ENCODE data around the gene TXLNB. TPM values are rescaled to one million over a fixed set of nuclear protein-coding genes. Genes with fewer than 3 reads are reported as not detected.

Gene TXLNB
- total and polyA plus RNA-seq, 7 experiments from 2014 or later: 0.12 to 1.1 (median 0.65) TPM

DNA sequence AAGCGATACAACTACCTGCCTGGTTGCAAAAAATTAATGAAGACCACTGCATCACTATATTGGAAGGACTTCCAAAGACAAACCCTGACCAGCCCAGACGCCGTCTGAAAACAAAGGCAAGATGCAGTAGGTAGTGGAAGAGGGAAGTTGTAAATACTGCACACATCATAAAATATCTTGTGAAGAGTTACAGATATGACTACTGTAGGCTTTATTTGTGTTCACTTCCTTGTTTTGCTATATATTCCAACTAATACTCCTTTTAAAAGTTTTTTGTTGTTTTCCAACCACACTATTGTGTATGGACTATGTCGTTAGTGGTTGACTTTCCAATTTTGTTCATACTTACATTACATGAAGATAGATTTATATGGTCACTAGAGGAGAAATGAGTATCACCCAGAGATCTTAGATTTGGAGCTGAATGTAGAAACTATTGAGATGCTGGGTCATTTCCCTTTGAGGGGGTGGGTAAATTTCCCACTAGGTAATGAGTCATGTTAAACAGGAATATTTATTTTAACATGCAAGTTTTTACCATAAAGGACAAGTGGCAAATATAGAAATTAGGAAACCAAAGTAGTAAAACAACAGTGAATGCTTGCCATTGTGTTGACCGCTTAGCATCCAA is 16.6 kb upstream of the TXLNB start:
- Mint-ChIP-seq H3K27me3 (no peaks in the 10 kb centered on the region), H3K4me1 (peaks cover 0 to 19% (median 16%) of the 10 kb centered on the region in 7 donors), H3K27ac (peak overlapping the region in 1 of 9 donors; percentile 4), H3K9me3 (peaks cover 0 to 4% (median 0%) of the 10 kb centered on the region in 11 donors), H3K4me3 (no peak overlapping the region), H3K36me3 (peaks cover 0 to 3% (median 0%) of the 10 kb centered on the region in 5 donors)
- H3K4me1 ChIP-seq (ENCODE audit: control insufficient read depth in 2 of 2, insufficient read depth in 2 of 2, low read length in 2 of 2): no peaks in the 10 kb centered on the region
- intact Hi-C loops (cut with micrococcal nuclease): no loop called here
- ATAC-seq (peak; percentile 66), DNase-seq (no peak)
- POLR2A ChIA-PET: interaction anchor here (0.6 to 2.4 kb wide), 4 partner anchors 16 to 144 kb away, joined by 3 to 9 read pairs (median 4); partner anchors contain the start of genes CITED2 and TXLNB
- CTCF ChIA-PET: interaction anchor here (0.6 kb wide), 1 partner anchor 1976 kb away, joined by 3 read pairs; no protein-coding TSS in a partner anchor
- no peaks in the 10 kb centered on the region for H3K9me3 ChIP-seq (ENCODE audit: control insufficient read depth in 2 of 3, low read length in 3 of 3)
- no peaks in the 10 kb centered on the region for H3K36me3 ChIP-seq (ENCODE audit: control insufficient read depth in 2 of 3, insufficient read depth in 3 of 3, low read length in 3 of 3)
- no peak overlapping the region for H3K27ac ChIP-seq (ENCODE audit: low read depth, low read length)
- no peaks in the 10 kb centered on the region for H3K27me3 ChIP-seq (ENCODE audit: control insufficient read depth in 2 of 2, insufficient read depth in 2 of 2, low read length in 2 of 2)
- H3K4me3 ChIP-seq (ENCODE audit: low read length): no peak overlapping the region

DNA sequence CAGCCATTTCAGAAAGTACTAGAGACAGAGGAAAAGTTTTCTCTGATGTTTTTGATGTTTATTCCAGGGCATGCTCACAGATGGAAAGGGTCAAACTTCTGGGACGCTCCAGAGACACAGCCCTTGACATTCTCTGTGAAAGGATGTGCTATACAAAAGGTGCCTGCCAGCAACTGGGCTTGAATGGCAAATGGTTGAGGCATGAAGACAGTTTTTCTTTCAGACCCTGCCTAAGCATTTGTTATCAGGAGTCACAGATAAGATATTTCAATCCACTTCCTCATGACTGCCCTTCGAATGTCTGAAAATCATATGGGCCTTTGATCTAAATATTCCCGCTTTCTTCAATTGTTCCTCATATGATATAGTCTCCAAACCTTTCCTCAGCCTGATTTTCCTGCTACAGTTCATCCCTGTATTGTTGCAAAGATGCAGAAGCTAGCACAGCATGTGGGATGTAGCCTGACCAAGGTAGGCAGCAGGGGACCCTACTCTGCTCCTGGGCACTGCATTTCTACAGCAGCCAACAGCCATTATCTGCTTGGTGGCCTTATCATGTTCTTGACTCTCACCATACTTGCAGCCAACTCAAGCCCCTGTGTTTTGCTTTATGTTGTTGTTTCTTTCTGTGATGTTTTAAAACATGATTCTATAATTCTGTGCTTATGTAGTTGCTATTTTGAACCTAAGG is 14.6 kb upstream of the TXLNB start:
- Histone ChIP-seq H3K27me3 (ENCODE audit: control insufficient read depth in 2 of 2, insufficient read depth in 2 of 2, low read length in 2 of 2) (no peaks in the 10 kb centered on the region), H3K36me3 (ENCODE audit: control insufficient read depth in 2 of 3, insufficient read depth in 3 of 3, low read length in 3 of 3) (no peaks in the 10 kb centered on the region), H3K4me3 (ENCODE audit: low read length) (no peak overlapping the region), H3K27ac (ENCODE audit: low read depth, low read length) (no peak overlapping the region), H3K4me1 (ENCODE audit: control insufficient read depth in 2 of 2, insufficient read depth in 2 of 2, low read length in 2 of 2) (no peaks in the 10 kb centered on the region), H3K9me3 (ENCODE audit: control insufficient read depth in 2 of 3, low read length in 3 of 3) (no peaks in the 10 kb centered on the region)
- ChIA-PET CTCF (no interaction called here), POLR2A (interaction anchor here (1.0 to 1.2 kb wide), 2 partner anchors 14 to 17 kb away, joined by 3 to 4 read pairs; no protein-coding TSS in a partner anchor)
- peaks cover 0 to 23% (median 18%) of the 10 kb centered on the region in 7 donors for H3K4me1 Mint-ChIP-seq
- H3K27ac Mint-ChIP-seq: peak overlapping the region in 3 of 9 donors; percentile 2 to 51 (median 32)
- ATAC-seq (no peak), DNase-seq (no peak)
- intact Hi-C loops (cut with micrococcal nuclease): no loop called here
- H3K9me3 Mint-ChIP-seq: peaks cover 0 to 4% (median 0%) of the 10 kb centered on the region in 11 donors
- H3K4me3 Mint-ChIP-seq: no peak overlapping the region
- no peaks in the 10 kb centered on the region for H3K27me3 Mint-ChIP-seq
- H3K36me3 Mint-ChIP-seq: peaks cover 0 to 3% (median 0%) of the 10 kb centered on the region in 5 donors

DNA sequence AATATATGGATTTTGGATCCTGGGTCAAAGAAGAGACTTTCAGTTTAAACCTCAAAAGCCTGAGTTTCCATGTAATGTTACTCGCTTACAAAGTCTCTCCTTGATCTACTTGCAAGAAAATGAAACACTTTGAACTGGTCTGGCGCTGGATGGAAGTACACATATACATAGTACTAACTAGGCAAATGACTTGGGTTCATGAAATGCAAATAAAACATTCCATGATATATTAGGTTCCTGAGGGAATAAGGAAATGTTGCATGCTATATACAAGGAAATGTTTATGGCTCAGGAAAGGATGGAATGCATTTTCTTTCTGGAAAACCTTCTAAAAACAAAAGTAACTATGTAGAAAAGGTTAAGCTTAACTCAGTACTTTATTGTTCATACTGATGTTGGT is 11.4 kb upstream of the TXLNB start:
- Histone ChIP-seq H3K4me1 (ENCODE audit: control insufficient read depth in 2 of 2, insufficient read depth in 2 of 2, low read length in 2 of 2) (no peaks in the 10 kb centered on the region), H3K4me3 (ENCODE audit: low read length) (no peak overlapping the region), H3K27ac (ENCODE audit: low read depth, low read length) (no peak overlapping the region), H3K27me3 (ENCODE audit: control insufficient read depth in 2 of 2, insufficient read depth in 2 of 2, low read length in 2 of 2) (no peaks in the 10 kb centered on the region), H3K36me3 (ENCODE audit: control insufficient read depth in 2 of 3, insufficient read depth in 3 of 3, low read length in 3 of 3) (no peaks in the 10 kb centered on the region), H3K9me3 (ENCODE audit: control insufficient read depth in 2 of 3, low read length in 3 of 3) (no peaks in the 10 kb centered on the region)
- no peak overlapping the region for H3K4me3 Mint-ChIP-seq
- no peak overlapping the region for H3K27ac Mint-ChIP-seq
- H3K4me1 Mint-ChIP-seq: peaks cover 2 to 24% (median 13%) of the 10 kb centered on the region in 7 donors
- intact Hi-C loops (cut with micrococcal nuclease): loop anchor here in 1 of 2 donors (1.0 kb wide), 1 partner anchor 11 kb away; no protein-coding TSS in a partner anchor
- peaks cover 0 to 6% (median 0%) of the 10 kb centered on the region in 5 donors for H3K36me3 Mint-ChIP-seq
- no peaks in the 10 kb centered on the region for H3K27me3 Mint-ChIP-seq
- ATAC-seq (no peak), DNase-seq (no peak)
- POLR2A ChIA-PET: interaction anchor here (0.7 to 1.9 kb wide), 2 partner anchors 20 to 172 kb away, joined by 3 to 8 read pairs; no protein-coding TSS in a partner anchor
- H3K9me3 Mint-ChIP-seq: peaks cover 0 to 6% (median 0%) of the 10 kb centered on the region in 11 donors
- CTCF ChIA-PET: interaction anchor here (0.7 to 1.2 kb wide), 2 partner anchors 11 to 61 kb away, joined by 3 read pairs; partner anchors contain the start of gene TXLNB

DNA sequence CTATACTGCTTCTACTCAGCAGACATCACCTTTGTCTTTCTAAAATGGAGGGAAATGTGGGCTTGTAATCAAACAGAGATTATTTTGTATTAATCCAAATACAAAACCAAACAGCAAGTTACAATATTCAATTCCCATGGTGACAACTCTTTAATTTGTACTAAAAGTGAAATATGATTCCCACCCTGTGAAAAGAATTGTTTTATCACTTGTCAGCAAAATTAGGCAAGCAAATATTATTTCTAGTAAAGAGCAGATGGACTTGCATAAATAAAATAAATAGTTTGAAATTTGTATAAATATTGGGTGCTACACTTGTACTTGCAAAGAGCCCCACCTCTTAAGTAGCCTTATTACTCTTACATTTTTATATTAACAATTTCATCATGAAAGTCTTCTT is 6.1 kb upstream of the TXLNB start:
- ATAC-seq: no peak
- Mint-ChIP-seq H3K4me1 (peaks cover 16 to 46% (median 36%) of the 10 kb centered on the region in 7 donors), H3K27ac (peak overlapping the region in 1 of 9 donors; percentile 42), H3K36me3 (peaks cover 0 to 17% (median 3%) of the 10 kb centered on the region in 5 donors), H3K27me3 (no peaks in the 10 kb centered on the region), H3K9me3 (peaks cover 0 to 9% (median 0%) of the 10 kb centered on the region in 11 donors), H3K4me3 (no peak overlapping the region)
- intact Hi-C loops (cut with micrococcal nuclease): no loop called here
- Histone ChIP-seq H3K4me1 (ENCODE audit: control insufficient read depth in 2 of 2, insufficient read depth in 2 of 2, low read length in 2 of 2) (peaks cover 8 to 14% of the 10 kb centered on the region in 2 donors), H3K27me3 (ENCODE audit: control insufficient read depth in 2 of 2, insufficient read depth in 2 of 2, low read length in 2 of 2) (no peaks in the 10 kb centered on the region), H3K27ac (ENCODE audit: low read depth, low read length) (no peak overlapping the region), H3K36me3 (ENCODE audit: control insufficient read depth in 2 of 3, insufficient read depth in 3 of 3, low read length in 3 of 3) (no peaks in the 10 kb centered on the region), H3K4me3 (ENCODE audit: low read length) (no peak overlapping the region), H3K9me3 (ENCODE audit: control insufficient read depth in 2 of 3, low read length in 3 of 3) (no peaks in the 10 kb centered on the region)
- ChIA-PET CTCF (no interaction called here), POLR2A (no interaction called here)
- no peak for DNase-seq

DNA sequence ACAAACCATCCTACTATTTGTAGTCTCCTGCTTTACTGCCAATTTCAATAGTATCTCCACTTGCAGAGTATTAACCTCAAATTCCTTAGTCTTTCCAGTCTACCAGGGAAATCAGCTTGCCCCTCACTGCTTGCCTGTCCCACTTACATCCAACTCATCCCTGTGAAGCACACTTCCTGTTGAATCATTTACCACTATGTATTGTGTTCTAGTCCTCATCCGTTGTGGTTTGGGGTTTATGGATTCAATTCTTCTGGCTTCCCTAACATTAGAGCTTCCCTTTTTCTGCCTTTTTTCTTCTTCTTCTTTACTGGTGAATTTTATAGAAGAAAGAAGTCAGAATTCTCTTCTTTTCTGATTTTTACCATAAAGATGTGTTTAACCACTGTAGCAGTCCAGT is 5.1 kb upstream of the TXLNB start:
- DNase-seq (no peak), ATAC-seq (no peak)
- Mint-ChIP-seq H3K27me3 (no peaks in the 10 kb centered on the region), H3K4me3 (no peak overlapping the region), H3K36me3 (peaks cover 0 to 17% (median 3%) of the 10 kb centered on the region in 5 donors), H3K27ac (peak overlapping the region in 3 of 9 donors; percentile 19 to 57 (median 42)), H3K9me3 (peaks cover 0 to 9% (median 0%) of the 10 kb centered on the region in 11 donors), H3K4me1 (peaks cover 25 to 53% (median 45%) of the 10 kb centered on the region in 7 donors)
- Histone ChIP-seq H3K27ac (ENCODE audit: low read depth, low read length) (no peak overlapping the region), H3K4me1 (ENCODE audit: control insufficient read depth in 2 of 2, insufficient read depth in 2 of 2, low read length in 2 of 2) (peaks cover 18 to 24% of the 10 kb centered on the region in 2 donors), H3K9me3 (ENCODE audit: control insufficient read depth in 2 of 3, low read length in 3 of 3) (no peaks in the 10 kb centered on the region), H3K27me3 (ENCODE audit: control insufficient read depth in 2 of 2, insufficient read depth in 2 of 2, low read length in 2 of 2) (no peaks in the 10 kb centered on the region), H3K4me3 (ENCODE audit: low read length) (no peak overlapping the region), H3K36me3 (ENCODE audit: control insufficient read depth in 2 of 3, insufficient read depth in 3 of 3, low read length in 3 of 3) (no peaks in the 10 kb centered on the region)
- ChIA-PET CTCF (no interaction called here), POLR2A (interaction anchor here (0.6 to 0.9 kb wide), 2 partner anchors 14 to 266 kb away, joined by 3 to 4 read pairs; no protein-coding TSS in a partner anchor)
- intact Hi-C loops (cut with micrococcal nuclease): no loop called here

DNA sequence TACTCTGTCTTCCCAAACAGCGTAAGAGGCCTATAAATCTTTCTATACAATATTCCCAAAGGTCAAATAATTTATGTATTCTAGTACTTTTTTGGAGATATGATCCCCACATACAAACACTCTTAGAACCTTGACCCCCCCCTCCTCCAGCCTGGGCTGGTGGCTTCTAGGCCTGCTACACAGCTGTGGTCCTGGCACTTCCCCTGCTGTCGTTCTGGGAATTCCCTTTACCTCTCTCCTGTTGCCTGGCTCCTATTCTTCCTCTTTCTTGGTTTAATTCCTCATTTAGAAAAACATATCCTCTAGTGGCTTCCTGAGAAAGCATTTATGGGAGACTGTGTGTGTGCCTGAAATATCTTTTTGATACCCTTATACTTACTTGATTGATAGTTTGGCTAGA is 4.1 kb upstream of the TXLNB start:
- Mint-ChIP-seq H3K27me3 (no peaks in the 10 kb centered on the region), H3K4me1 (peaks cover 31 to 60% (median 55%) of the 10 kb centered on the region in 7 donors), H3K36me3 (peaks cover 0 to 19% (median 3%) of the 10 kb centered on the region in 5 donors), H3K4me3 (no peak overlapping the region), H3K9me3 (peaks cover 0 to 9% (median 0%) of the 10 kb centered on the region in 11 donors), H3K27ac (peak overlapping the region in 4 of 9 donors; percentile 3 to 82 (median 40))
- CTCF ChIA-PET: no interaction called here
- no peaks in the 10 kb centered on the region for H3K9me3 ChIP-seq (ENCODE audit: control insufficient read depth in 2 of 3, low read length in 3 of 3)
- H3K4me3 ChIP-seq (ENCODE audit: low read length): no peak overlapping the region
- POLR2A ChIA-PET: interaction anchor here (6.2 kb wide), 1 partner anchor 78 kb away, joined by 81 read pairs; the partner anchor contains the start of gene CITED2
- H3K36me3 ChIP-seq (ENCODE audit: control insufficient read depth in 2 of 3, insufficient read depth in 3 of 3, low read length in 3 of 3): no peaks in the 10 kb centered on the region
- peaks cover 20 to 29% of the 10 kb centered on the region in 2 donors for H3K4me1 ChIP-seq (ENCODE audit: control insufficient read depth in 2 of 2, insufficient read depth in 2 of 2, low read length in 2 of 2)
- no peak overlapping the region for H3K27ac ChIP-seq (ENCODE audit: low read depth, low read length)
- H3K27me3 ChIP-seq (ENCODE audit: control insufficient read depth in 2 of 2, insufficient read depth in 2 of 2, low read length in 2 of 2): no peaks in the 10 kb centered on the region
- intact Hi-C loops (cut with micrococcal nuclease): no loop called here
- DNase-seq (no peak), ATAC-seq (no peak)

Data from naive thymus-derived CD4-positive, alpha-beta T cell (primary cell).